ENCODE data around the gene CD300LF. TPM values are rescaled to one million over a fixed set of nuclear protein-coding genes. Genes with fewer than 3 reads are reported as not detected.

CD300LF gene
- total RNA-seq, 1 experiment from 2014 or later = not detected

DNA sequence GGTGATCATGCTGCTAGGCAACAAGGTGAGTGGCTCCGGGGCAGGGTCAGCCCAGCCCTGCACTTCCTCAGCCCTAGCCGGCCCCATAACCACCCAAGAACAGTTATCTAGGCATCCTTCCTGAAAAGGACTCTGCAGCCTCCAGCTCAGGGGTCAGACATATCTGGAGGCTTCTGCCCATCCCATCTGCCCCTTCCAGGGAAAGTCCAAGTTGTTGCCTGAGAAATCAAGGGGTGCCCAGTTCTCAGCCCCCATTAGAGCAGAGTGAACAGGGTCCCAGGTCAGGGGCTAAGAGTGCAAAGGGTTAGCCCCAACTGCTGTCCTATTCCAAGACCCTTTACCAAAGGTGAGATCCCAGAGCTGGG is 31.6 kb upstream of the CD300LF start:
- DNase-seq = no peak
- TF ChIP-seq, protein P1, sequence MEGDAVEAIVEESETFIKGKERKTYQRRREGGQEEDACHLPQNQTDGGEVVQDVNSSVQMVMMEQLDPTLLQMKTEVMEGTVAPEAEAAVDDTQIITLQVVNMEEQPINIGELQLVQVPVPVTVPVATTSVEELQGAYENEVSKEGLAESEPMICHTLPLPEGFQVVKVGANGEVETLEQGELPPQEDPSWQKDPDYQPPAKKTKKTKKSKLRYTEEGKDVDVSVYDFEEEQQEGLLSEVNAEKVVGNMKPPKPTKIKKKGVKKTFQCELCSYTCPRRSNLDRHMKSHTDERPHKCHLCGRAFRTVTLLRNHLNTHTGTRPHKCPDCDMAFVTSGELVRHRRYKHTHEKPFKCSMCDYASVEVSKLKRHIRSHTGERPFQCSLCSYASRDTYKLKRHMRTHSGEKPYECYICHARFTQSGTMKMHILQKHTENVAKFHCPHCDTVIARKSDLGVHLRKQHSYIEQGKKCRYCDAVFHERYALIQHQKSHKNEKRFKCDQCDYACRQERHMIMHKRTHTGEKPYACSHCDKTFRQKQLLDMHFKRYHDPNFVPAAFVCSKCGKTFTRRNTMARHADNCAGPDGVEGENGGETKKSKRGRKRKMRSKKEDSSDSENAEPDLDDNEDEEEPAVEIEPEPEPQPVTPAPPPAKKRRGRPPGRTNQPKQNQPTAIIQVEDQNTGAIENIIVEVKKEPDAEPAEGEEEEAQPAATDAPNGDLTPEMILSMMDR (conservative IDR thresholded peaks at IDR 0.05) = no peak
- TF ChIP-seq EZH2 (IDR thresholded peaks at IDR 0.05; ENCODE audit: low read depth) = no peak
- no peaks in the 10 kb centered on the region for H3K9me2 ChIP-seq (ENCODE audit: insufficient read depth)
- intact Hi-C loops (cut with micrococcal nuclease; ENCODE audit: unreplicated experiment) = loop anchor here (1.0 to 5.0 kb wide), 5 partner anchors 26 to 216 kb away; no protein-coding TSS in a partner anchor
- no peak overlapping the region for H3K4me2 ChIP-seq
- H3K27me3 ChIP-seq (ENCODE audit: insufficient read depth, low read depth) = no peaks in the 10 kb centered on the region
- BruUV-seq (replicated peaks) = no TSS peak
- H3K36me3 ChIP-seq (ENCODE audit: low read depth) = no peaks in the 10 kb centered on the region
- ChIA-PET POLR2A (ENCODE audit: unreplicated experiment) (no interaction called here), CTCF (interaction anchor here (0.7 to 1.9 kb wide), 7 partner anchors 25 to 216 kb away, joined by 4 to 12 read pairs (median 4); partner anchors contain the start of genes FDXR and NAT9)
- no peak overlapping the region for H2AFZ ChIP-seq
- peaks cover 8% of the 10 kb centered on the region for H3K79me2 ChIP-seq (ENCODE audit: low read depth)
- H3K9me3 ChIP-seq (ENCODE audit: insufficient read depth, low read depth) = no peaks in the 10 kb centered on the region
- H3K4me1 ChIP-seq (replicated peaks; ENCODE audit: insufficient read depth) = peaks cover 29% of the 10 kb centered on the region
- no peaks in the 10 kb centered on the region for H4K20me1 ChIP-seq (ENCODE audit: insufficient read depth)
- H3K27ac ChIP-seq = no peak overlapping the region
- H3K4me3 ChIP-seq = no peak overlapping the region
- peaks cover 9% of the 10 kb centered on the region; the same call in 1 of the 2 replicates for H3F3A ChIP-seq (ENCODE audit: insufficient read depth, low read depth)

GRCh38 chr17:74743755-74744154 is 31.0 kb upstream of the CD300LF start:
- Histone ChIP-seq H3K79me2 (ENCODE audit: low read depth) (peaks cover 2% of the 10 kb centered on the region), H3K4me1 (replicated peaks; ENCODE audit: insufficient read depth) (peaks cover 32% of the 10 kb centered on the region), H2AFZ (no peak overlapping the region), H3K36me3 (ENCODE audit: low read depth) (no peaks in the 10 kb centered on the region), H4K20me1 (ENCODE audit: insufficient read depth) (no peaks in the 10 kb centered on the region), H3K27me3 (ENCODE audit: insufficient read depth, low read depth) (no peaks in the 10 kb centered on the region), H3K4me2 (no peak overlapping the region), H3K9me3 (ENCODE audit: insufficient read depth, low read depth) (no peaks in the 10 kb centered on the region), H3K9me2 (ENCODE audit: insufficient read depth) (no peaks in the 10 kb centered on the region), H3F3A (ENCODE audit: insufficient read depth, low read depth) (peaks cover 9% of the 10 kb centered on the region; the same call in 1 of the 2 replicates), H3K4me3 (no peak overlapping the region), H3K27ac (no peak overlapping the region)
- POLR2A ChIA-PET (ENCODE audit: unreplicated experiment) = no interaction called here
- intact Hi-C loops (cut with micrococcal nuclease; ENCODE audit: unreplicated experiment) = loop anchor here (1.0 to 5.0 kb wide), 5 partner anchors 27 to 217 kb away; no protein-coding TSS in a partner anchor
- no peak for TF ChIP-seq EZH2 (IDR thresholded peaks at IDR 0.05; ENCODE audit: low read depth)
- no TSS peak for BruUV-seq (replicated peaks)
- CTCF ChIA-PET = no interaction called here
- DNase-seq = no peak

GRCh38 chr17:74742978-74743545 is 30.3 kb upstream of the CD300LF start:
- Histone ChIP-seq H3K27me3 (ENCODE audit: insufficient read depth, low read depth) (no peaks in the 10 kb centered on the region), H3K4me1 (replicated peaks; ENCODE audit: insufficient read depth) (peaks cover 39% of the 10 kb centered on the region), H3K36me3 (ENCODE audit: low read depth) (no peaks in the 10 kb centered on the region), H3K9me3 (ENCODE audit: insufficient read depth, low read depth) (no peaks in the 10 kb centered on the region), H3K79me2 (ENCODE audit: low read depth) (no peaks in the 10 kb centered on the region), H4K20me1 (ENCODE audit: insufficient read depth) (no peaks in the 10 kb centered on the region), H3K27ac (no peak overlapping the region), H3K4me2 (no peak overlapping the region), H2AFZ (no peak overlapping the region), H3K4me3 (no peak overlapping the region), H3K9me2 (ENCODE audit: insufficient read depth) (no peaks in the 10 kb centered on the region), H3F3A (ENCODE audit: insufficient read depth, low read depth) (peaks cover 9% of the 10 kb centered on the region; the same call in 1 of the 2 replicates)
- CTCF ChIA-PET = interaction anchor here (0.9 kb wide), 1 partner anchor 28 kb away, joined by 3 read pairs; no protein-coding TSS in a partner anchor
- no peak for TF ChIP-seq EZH2 (IDR thresholded peaks at IDR 0.05; ENCODE audit: low read depth)
- TF ChIP-seq, protein P1 (conservative IDR thresholded peaks at IDR 0.05) = no peak
- no TSS peak for BruUV-seq (replicated peaks)
- no peak for DNase-seq
- POLR2A ChIA-PET (ENCODE audit: unreplicated experiment) = no interaction called here
- intact Hi-C loops (cut with micrococcal nuclease; ENCODE audit: unreplicated experiment) = loop anchor here (5.0 kb wide), 1 partner anchor 39 kb away; no protein-coding TSS in a partner anchor
